GM21381 (cell line): ENCODE results near the gene C15orf62.
A peak's percentile ranks its signal among the peaks of the same experiment; 100 is the strongest.

Experiments used
- ATAC-seq: cut with Tn5 transposase; IDR thresholded peaks from one replicate; pipeline ENCODE4 v1.9.1; 2021; ENCODE audit warnings: mild to moderate bottlenecking, moderate library complexity; ENCODE audit not compliant: unreplicated experiment

The C15orf62 gene

DNA sequence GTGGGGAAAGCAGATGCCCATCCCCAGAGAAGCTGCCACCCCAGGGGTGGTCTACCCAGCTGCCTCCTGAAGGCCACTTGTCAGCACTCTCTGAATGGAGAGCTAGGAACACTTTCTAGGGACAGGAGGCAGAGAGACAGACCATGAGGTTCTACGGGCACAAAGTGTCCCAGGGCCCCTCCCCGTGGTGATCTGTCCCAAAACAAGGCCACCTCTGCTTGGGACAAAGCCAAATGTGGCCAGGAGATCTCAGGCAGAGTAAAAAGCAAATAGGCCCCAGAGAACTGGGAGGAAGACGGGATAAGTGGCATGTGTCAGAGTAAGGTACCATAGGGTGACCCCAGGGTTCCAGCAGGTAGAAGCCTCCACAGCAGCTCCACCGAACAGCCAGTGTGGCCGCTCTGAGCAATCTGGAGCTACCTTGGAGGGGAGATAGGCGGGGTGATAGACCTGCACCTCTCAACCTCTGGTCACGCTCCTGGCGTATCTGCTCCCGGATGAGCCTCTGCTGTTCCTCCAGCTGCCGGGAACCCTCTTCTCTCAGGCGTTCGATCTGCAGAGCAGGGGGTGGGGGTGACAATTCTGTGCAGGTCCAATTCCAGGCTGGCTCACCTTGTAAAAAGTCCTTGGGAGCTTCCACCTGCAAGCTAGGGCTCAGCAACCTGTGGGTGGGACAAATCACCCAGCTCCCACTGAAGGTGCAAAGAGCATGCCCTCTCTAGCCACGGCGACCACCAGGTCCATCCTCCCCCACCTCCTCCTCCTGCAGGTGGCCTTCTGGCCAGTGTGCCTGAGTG, 6.2 kb downstream of the C15orf62 start:
- ATAC-seq, result no peak

GRCh38 chr15:40776537-40777141, 6.9 kb downstream of the C15orf62 start:
- ATAC-seq, result no peak

GRCh38 chr15:40782609-40783227, 12.9 kb downstream of the C15orf62 start:
- ATAC-seq, result no peak

DNA sequence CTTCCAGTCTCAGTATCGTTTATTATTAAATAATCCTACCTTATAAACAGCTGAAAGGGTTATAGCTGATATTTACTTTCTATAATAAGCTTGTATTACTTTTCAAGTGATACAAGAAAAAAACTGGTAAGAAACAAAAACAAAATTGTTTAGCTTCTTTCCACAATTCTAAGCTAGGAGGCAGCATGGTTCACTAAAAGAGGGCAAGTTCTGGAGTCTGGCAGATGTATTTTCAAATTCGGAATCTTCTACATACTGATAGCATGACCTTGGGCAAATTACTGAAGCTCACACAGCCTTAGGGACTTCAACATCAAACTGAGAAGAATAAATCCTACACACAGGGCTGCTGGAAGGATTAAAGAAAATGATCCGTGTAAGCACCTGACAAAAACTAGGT, 15.4 kb downstream of the C15orf62 start:
- ATAC-seq, result no peak

- ATAC-seq, result no peak
Measured at GRCh38 chr15:40785814-40786213, 16.0 kb downstream of the C15orf62 start.

DNA sequence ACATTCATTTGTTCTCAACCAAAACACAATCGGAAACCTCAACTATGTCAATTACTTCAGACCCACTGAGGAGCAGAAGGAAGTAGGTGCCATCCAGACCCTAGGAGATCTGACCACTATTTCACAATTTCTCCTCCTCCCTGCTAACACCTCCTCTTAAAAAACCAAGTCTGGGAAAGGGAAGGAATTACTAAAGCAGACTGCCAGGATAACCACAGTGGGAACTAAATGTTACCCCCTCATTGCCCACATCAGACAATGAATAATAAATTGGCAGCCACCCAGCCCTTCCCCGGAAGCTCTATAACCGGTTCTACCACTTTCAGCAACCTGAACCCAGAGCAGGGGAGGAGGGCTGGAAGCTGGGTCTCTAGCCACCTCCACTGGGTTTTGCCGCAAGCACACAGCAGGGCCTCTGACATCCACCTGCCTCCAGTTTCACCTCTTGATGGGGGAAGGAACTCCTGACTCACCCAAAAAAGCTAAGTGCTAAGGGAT, 17.6 kb downstream of the C15orf62 start:
- no peak for ATAC-seq

- ATAC-seq, result no peak
Measured at GRCh38 chr15:40787991-40788390, 18.2 kb downstream of the C15orf62 start.

GRCh38 chr15:40789119-40789518, 19.3 kb downstream of the C15orf62 start:
- no peak for ATAC-seq

DNA sequence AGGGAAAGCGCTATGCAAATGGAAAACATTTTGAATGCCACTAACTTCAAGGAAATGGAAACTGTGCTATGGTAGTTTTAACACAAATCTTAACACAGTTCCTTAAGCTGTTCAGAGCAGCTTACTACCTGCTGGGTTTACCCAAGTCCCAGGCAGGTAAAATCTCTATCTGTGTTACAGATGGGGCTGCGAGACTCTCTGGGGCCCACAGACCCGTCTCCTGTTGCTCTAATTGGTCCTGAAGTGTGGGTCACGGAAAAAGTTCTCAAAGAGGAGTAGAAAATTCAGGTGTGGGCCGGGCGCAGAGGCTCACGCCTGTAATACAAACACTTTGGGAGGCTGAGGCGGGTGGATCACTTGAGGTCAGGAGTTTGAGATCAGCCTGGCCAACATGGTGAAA, 20.2 kb downstream of the C15orf62 start:
- no peak for ATAC-seq

GRCh38 chr15:40790718-40791117, 20.9 kb downstream of the C15orf62 start:
- no peak for ATAC-seq

DNA sequence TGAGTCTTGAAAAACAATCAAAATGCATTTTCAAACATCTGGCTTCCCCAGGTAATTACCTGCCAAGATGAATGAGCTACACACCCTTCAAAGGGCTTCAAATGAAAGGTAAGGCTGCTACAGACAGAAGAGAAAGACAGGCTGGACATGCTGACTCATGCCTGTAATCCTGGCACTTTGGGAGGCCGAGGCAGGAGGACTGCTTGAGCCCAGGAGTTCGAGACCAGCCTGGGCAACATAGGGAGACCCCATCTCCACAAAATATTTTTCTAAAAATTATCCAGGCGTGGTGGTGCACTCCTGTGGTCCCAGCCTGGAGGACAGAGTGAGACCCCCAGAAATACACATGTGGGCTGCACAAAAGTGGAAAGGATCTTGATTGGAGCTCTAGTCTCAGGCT, 22.6 kb downstream of the C15orf62 start:
- no peak for ATAC-seq

DNA sequence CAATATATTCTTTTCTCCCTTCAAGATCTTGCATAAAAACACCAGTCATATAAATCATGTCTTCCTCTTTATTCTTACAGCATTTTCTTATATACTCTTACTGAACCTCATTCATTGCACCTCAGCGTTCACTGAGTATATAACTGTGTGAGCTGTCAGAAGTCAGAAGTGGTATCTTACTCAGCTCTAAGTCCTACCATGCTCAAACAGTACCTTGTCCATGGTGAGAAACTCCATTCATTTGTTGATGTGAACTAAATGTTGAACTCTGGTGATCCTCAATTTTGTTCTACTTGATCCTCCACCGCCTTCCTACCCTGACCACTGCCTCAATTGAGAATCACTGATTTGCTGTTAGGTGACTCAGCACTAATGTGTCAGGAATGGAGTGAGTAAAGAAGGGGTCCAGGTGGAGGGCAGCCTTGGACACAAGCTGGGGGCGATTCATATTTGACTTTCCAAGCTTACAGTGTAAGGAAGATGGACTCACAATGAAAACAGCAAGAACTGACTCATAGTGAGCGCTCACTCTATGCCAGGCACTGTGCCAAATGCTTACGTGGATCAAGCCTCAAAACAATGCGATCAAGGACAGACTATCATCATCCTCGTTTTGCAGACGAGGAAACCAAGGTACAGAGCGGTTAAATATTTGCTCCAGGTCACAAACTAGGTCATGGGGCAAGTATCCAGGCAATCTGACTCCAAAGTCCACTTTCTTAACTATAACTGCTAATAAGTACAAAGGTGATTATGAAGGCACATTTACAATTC, 23.6 kb downstream of the C15orf62 start:
- ATAC-seq, result no peak

DNA sequence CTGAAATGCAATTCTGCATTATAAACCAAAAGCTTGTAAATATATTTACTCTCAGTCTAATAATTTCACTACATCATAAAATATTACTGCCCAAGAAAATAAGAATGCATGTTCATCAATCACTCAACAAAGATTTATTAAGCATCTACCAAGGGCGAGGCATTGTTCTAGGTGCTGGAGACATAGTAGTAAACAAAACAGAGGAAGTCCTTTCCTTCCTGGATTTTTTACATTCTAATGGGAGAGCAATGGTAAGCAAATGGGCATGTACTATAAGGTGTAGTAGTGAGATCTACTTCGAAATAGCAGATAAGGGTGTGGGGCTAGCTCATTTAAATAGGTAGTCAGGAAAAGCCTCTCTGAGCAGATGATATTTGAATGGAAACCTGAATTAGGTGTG, 26.3 kb downstream of the C15orf62 start:
- ATAC-seq, result no peak

GRCh38 chr15:40796512-40796911, 26.7 kb downstream of the C15orf62 start:
- no peak for ATAC-seq

DNA sequence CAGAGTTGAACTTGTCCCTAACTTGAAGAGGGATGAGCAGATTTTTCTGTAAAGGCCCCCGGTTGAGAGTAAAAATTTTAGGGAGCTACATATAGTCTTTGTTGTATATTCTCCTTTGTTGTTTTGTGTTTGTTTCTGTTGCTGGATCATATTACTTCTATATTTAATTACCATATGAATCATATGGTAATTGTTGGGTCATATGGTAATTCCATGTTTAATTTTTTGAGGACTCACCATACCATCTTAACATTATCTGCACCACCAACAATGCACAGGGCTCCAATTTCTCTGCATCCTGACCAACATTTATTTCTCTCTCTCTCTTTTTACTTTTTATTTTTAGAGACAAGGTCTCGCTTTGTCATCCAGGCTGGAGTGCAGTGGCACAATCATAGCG, 29.7 kb downstream of the C15orf62 start:
- ATAC-seq, result no peak

GRCh38 chr15:40803076-40803475, 33.3 kb downstream of the C15orf62 start:
- no peak for ATAC-seq

GRCh38 chr15:40803688-40804087, 33.9 kb downstream of the C15orf62 start:
- ATAC-seq, result no peak

GRCh38 chr15:40806672-40807027, 36.9 kb downstream of the C15orf62 start:
- ATAC-seq, result no peak

DNA sequence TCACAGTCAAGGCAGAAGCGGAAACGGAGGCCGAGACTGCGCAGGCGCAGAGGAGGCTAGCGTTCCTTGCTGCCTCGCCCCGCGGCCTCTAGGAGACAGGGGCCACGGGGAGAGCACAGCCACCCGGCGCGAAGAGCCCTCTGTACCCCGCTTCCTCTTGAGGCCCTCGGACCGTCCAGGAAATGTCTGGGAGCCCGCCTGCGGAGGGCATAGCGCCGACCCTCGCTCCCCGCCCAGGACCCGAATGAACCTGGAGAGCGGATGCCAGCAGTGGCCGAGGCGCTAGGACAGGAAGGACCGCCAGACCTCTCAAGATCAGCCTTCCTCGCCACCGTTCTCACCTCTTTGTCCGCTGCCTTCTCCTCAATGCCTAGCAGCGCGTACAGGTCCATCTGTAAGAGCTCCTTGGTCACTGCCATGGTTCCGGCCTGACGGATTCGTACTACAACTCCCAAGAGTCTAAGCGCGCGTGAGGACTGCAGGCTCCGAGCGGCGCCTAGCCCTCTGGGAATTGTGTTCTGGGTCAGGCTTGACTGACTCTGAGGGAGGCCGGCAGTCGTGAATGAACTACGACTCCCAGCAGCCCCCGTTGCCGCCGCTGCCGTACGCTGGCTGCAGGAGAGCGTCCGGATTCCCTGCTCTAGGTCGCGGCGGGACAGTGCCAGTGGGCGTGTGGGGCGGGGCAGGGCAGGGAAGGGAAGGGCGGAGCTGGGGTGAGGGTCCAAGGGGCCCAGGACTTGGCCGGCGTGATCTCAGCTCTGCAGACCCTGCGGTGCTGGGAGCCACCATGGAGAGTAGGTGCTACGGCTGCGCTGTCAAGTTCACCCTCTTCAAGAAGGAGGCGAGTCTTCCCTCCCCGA, 37.5 kb downstream of the C15orf62 start, which contains the start of the genes DNAJC17 and ZFYVE19:
Gene DNAJC17, minus strand, starts transcription at position 446 of the 860 bp plus-strand sequence. Its CDS starts 27 bp downstream, at position 419.
Gene ZFYVE19, plus strand, starts transcription at position 62 of the 860 bp plus-strand sequence. Its CDS starts 501 bp downstream, at position 563.
- ATAC-seq, result peak; percentile 91

GRCh38 chr15:40807888-40808461, 38.2 kb downstream of the C15orf62 start:
- no peak for ATAC-seq
